ENCODE measurements around the gene SLC35D2. TPM values are rescaled to one million over a fixed set of nuclear protein-coding genes. Genes with fewer than 3 reads are reported as not detected.

Gene SLC35D2
- total RNA-seq, result 10 to 100 TPM; 24.5 to 36.7 (median 29.0) TPM

- DNase-seq (peak; percentile 73 to 93), ATAC-seq (ENCODE audit: low FRiP score in 2 of 2) (peak; percentile 86 to 97)
- H3K4me3 ChIP-seq, result peak within 1 kb of the TSS; percentile 76 to 84 (median 81)
- peak; percentile 22 to 37 for TF ChIP-seq POLR2AphosphoS5 (IDR thresholded peaks at IDR 0.05)
- no peak for TF ChIP-seq CTCF (IDR thresholded peaks at IDR 0.05)
- TF ChIP-seq EP300 (IDR thresholded peaks at IDR 0.05), result no peak
- peak in 1 of 4 donors; percentile 58 for TF ChIP-seq POLR2A (IDR thresholded peaks at IDR 0.05)
- H3K9me3 ChIP-seq, result no peaks in the 10 kb centered on the region
- no peaks in the 10 kb centered on the region for H3K27me3 ChIP-seq
- 0% methylated on average over 14 to 54 of the region's 73 CpGs for WGBS, 2 donors
- no peaks in the 10 kb centered on the region for H3K36me3 ChIP-seq
- H3K4me1 ChIP-seq, result peaks cover 16 to 26% (median 21%) of the 10 kb centered on the region in 4 donors
- peak within 1 kb of the TSS; percentile 78 to 91 (median 88) for H3K27ac ChIP-seq
These were observed at the start of gene SLC35D2 for GRCh38 chr9:96383165-96383942. Gene SLC35D2, minus strand, starts transcription at chr9:96383711. Its CDS starts 77 bp downstream, at chr9:96383634.

- no peaks in the 10 kb centered on the region for H3K9me3 ChIP-seq
- H3K36me3 ChIP-seq, result no peaks in the 10 kb centered on the region
- peaks cover 0 to 7% (median 4%) of the 10 kb centered on the region in 4 donors for H3K4me1 ChIP-seq
- DNase-seq (no peak), ATAC-seq (ENCODE audit: low FRiP score in 2 of 2) (no peak)
- TF ChIP-seq CTCF (IDR thresholded peaks at IDR 0.05) (no peak), POLR2A (IDR thresholded peaks at IDR 0.05) (no peak), POLR2AphosphoS5 (IDR thresholded peaks at IDR 0.05) (no peak), EP300 (IDR thresholded peaks at IDR 0.05) (no peak)
- H3K27me3 ChIP-seq, result no peaks in the 10 kb centered on the region
- H3K4me3 ChIP-seq, result no peak overlapping the region
- WGBS, 2 donors, result 93 to 96% methylated on average over 2 of the region's 2 CpGs
- H3K27ac ChIP-seq, result no peak overlapping the region
These were observed 46.9 kb upstream of the SLC35D2 start for GRCh38 chr9:96430377-96430776.

GRCh38 chr9:96429732-96430131, 46.2 kb upstream of the SLC35D2 start:
- H3K9me3 ChIP-seq, result no peaks in the 10 kb centered on the region
- H3K27me3 ChIP-seq, result no peaks in the 10 kb centered on the region
- no peak for TF ChIP-seq POLR2A (IDR thresholded peaks at IDR 0.05)
- no peak for TF ChIP-seq CTCF (IDR thresholded peaks at IDR 0.05)
- no peak overlapping the region for H3K27ac ChIP-seq
- ATAC-seq (ENCODE audit: low FRiP score in 2 of 2) (no peak), DNase-seq (no peak)
- H3K4me1 ChIP-seq, result peaks cover 0 to 7% (median 4%) of the 10 kb centered on the region in 4 donors
- no peak overlapping the region for H3K4me3 ChIP-seq
- H3K36me3 ChIP-seq, result no peaks in the 10 kb centered on the region

- TF ChIP-seq POLR2A (IDR thresholded peaks at IDR 0.05) (no peak), CTCF (IDR thresholded peaks at IDR 0.05) (no peak), POLR2AphosphoS5 (IDR thresholded peaks at IDR 0.05) (no peak), EP300 (IDR thresholded peaks at IDR 0.05) (peak in 1 of 4 donors; percentile 34)
- no peak overlapping the region for H3K4me3 ChIP-seq
- H3K36me3 ChIP-seq, result no peaks in the 10 kb centered on the region
- no peak overlapping the region for H3K27ac ChIP-seq
- 51 to 55% methylated on average over 4 of the region's 4 CpGs for WGBS, 2 donors
- H3K4me1 ChIP-seq, result peaks cover 5 to 10% (median 10%) of the 10 kb centered on the region in 4 donors
- peak in 1 of 2 donors; percentile 48 for DNase-seq
- no peaks in the 10 kb centered on the region for H3K27me3 ChIP-seq
- ATAC-seq (ENCODE audit: low FRiP score in 2 of 2), result no peak
- no peaks in the 10 kb centered on the region for H3K9me3 ChIP-seq
These were observed 42.1 kb upstream of the SLC35D2 start for GRCh38 chr9:96425500-96426169.
